SU-DHL-6 (cell line): Measurements from ENCODE around the gene CRYBG2.

Experiments
- H2AFZ ChIP-seq: fragments of 200-600 bp; sonication (generic); 2 replicates; pipeline ENCODE4 v1.6.1; 2014; ENCODE audit warnings: low read depth, mild to moderate bottlenecking, moderate library complexity, mixed read lengths, antibody characterized with exemption, low read length; ENCODE audit not compliant: severe bottlenecking
- H3F3A ChIP-seq: fragments of 200-600 bp; shearing (Covaris generic); 2 replicates; pipeline ENCODE4 v1.6.0; 2016; ENCODE audit warnings: antibody characterized with exemption, mild to moderate bottlenecking; ENCODE audit not compliant: insufficient read depth
- H3K27ac ChIP-seq: fragments of 200-600 bp; sonication (generic); 2 replicates; pipeline ENCODE4 v1.5.1; 2016; ENCODE audit warnings: low read depth, mild to moderate bottlenecking, low read length, moderate library complexity, mixed read lengths
- H3K27me3 ChIP-seq: fragments of 200-600 bp; sonication (generic), shearing (Covaris generic); 2 replicates; pipeline ENCODE4 v1.6.0; 2014; ENCODE audit warnings: mild to moderate bottlenecking, low read length
- H3K36me3 ChIP-seq: fragments of 200-600 bp; sonication (generic); 2 replicates; pipeline ENCODE4 v1.6.1; 2014; ENCODE audit warnings: mild to moderate bottlenecking, low read length, mixed read lengths
- H3K4me2 ChIP-seq: fragments of 300-600, 200-600 bp; shearing (Covaris generic), sonication (generic); 2 replicates; pipeline ENCODE4 v1.6.0; 2014; ENCODE audit warnings: low read length, low read depth, mild to moderate bottlenecking; ENCODE audit not compliant: poor library complexity, severe bottlenecking
- H3K4me3 ChIP-seq: fragments of 200-600 bp; sonication (generic); 2 replicates; pipeline ENCODE4 v1.5.1; 2014; ENCODE audit warnings: antibody characterized with exemption, low read length, mild to moderate bottlenecking, mixed read lengths; ENCODE audit not compliant: insufficient read depth, poor library complexity, severe bottlenecking
- H3K79me2 ChIP-seq: fragments of 200-600 bp; sonication (generic); 2 replicates; pipeline ENCODE4 v1.6.1; 2014; ENCODE audit warnings: mild to moderate bottlenecking, low read length, moderate library complexity; ENCODE audit not compliant: insufficient read depth
- H3K9ac ChIP-seq: fragments of 200-600 bp; sonication (generic); 2 replicates; pipeline ENCODE4 v1.7.0; 2014; ENCODE audit warnings: mild to moderate bottlenecking, low read length
- H3K9me2 ChIP-seq: fragments of 200-600 bp; sonication (generic); replicated peaks from 2 replicates; pipeline ENCODE4 v1.6.1; 2014; ENCODE audit warnings: low read length; ENCODE audit not compliant: insufficient read depth
- H3K9me3 ChIP-seq: fragments of 200-600 bp; sonication (generic); 2 replicates; pipeline ENCODE4 v1.6.1; 2014; ENCODE audit warnings: low read length, mixed read lengths; ENCODE audit not compliant: insufficient read depth
- H4K20me1 ChIP-seq: fragments of 200-600 bp; sonication (generic); 2 replicates; pipeline ENCODE4 v1.6.1; 2014; ENCODE audit warnings: low read depth, mild to moderate bottlenecking, antibody characterized with exemption, low read length, moderate library complexity, mixed read lengths
- EZH2phosphoT487 ChIP-seq: fragments of 200-600 bp; sonication (generic), shearing (Covaris generic); conservative IDR thresholded peaks from 2 replicates; pipeline ENCODE4 v1.6.1; 2018; ENCODE audit warnings: mild to moderate bottlenecking, antibody characterized with exemption, low read length, moderate library complexity, mixed read lengths
- TF ChIP-seq, protein P1 (sequence below): fragments of 200-600 bp; sonication (generic); IDR thresholded peaks from one replicate; pipeline ENCODE4 v1.5.1; 2017; ENCODE audit warnings: antibody characterized with exemption, mild to moderate bottlenecking, low read length, moderate library complexity; ENCODE audit not compliant: insufficient read depth, poor library complexity, severe bottlenecking

CRYBG2 gene

DNA sequence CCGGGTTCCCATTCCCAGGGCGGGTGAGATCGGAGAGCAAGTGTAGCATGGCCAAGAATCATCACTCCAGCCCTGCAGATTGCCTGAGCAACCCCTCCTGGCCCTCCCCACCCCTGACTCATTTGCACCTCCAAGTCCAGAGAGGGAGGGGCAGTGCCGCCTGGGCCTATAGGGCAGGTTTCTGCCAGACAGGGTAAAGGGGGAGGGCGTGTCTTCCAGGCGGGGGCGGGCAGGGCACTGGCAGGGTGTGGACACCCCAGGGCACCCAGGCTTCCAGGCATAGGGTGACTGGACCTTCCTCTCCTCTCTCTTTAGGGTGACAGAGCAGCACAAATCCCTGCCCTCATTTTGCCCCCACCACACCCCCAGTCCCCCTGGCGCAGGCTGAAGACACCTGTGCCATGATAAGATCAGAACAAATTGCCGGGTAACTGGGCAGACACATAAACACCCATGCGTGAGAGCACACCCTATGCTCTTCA is 3.2 kb upstream of the CRYBG2 start:
- Histone ChIP-seq H3K9me3 (no peaks in the 10 kb centered on the region), H3K79me2 (no peaks in the 10 kb centered on the region), H3K4me3 (no peak overlapping the region), H3K36me3 (no peaks in the 10 kb centered on the region), H3K27me3 (no peaks in the 10 kb centered on the region), H3K27ac (no peak overlapping the region), H3F3A (no peaks in the 10 kb centered on the region), H2AFZ (no peak overlapping the region), H3K4me2 (no peak overlapping the region), H3K9me2 (no peaks in the 10 kb centered on the region), H3K9ac (no peak overlapping the region), H4K20me1 (no peaks in the 10 kb centered on the region)
- TF ChIP-seq, protein P1, sequence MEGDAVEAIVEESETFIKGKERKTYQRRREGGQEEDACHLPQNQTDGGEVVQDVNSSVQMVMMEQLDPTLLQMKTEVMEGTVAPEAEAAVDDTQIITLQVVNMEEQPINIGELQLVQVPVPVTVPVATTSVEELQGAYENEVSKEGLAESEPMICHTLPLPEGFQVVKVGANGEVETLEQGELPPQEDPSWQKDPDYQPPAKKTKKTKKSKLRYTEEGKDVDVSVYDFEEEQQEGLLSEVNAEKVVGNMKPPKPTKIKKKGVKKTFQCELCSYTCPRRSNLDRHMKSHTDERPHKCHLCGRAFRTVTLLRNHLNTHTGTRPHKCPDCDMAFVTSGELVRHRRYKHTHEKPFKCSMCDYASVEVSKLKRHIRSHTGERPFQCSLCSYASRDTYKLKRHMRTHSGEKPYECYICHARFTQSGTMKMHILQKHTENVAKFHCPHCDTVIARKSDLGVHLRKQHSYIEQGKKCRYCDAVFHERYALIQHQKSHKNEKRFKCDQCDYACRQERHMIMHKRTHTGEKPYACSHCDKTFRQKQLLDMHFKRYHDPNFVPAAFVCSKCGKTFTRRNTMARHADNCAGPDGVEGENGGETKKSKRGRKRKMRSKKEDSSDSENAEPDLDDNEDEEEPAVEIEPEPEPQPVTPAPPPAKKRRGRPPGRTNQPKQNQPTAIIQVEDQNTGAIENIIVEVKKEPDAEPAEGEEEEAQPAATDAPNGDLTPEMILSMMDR = no peak
- no peak for TF ChIP-seq EZH2phosphoT487

DNA sequence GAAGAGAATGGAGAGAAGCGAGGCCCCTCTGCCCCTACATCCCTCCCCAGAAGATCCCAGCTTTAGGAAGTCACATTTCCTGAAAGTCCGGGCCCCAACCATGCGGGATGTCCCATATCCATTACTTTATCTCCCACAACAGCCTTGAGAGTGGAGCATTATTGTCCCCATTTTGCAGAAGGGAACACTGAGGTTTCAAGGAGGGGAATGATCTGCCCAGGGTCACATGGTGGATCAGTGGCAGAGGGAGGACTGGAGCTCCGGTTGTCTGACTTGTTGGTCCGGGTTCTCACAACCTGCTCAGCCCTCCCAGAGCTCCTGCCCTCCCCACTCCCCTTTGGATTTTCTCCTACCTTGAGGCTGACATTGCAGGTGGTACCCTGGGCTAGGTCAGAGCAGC is 2.2 kb upstream of the CRYBG2 start:
- Histone ChIP-seq H3K4me3 (no peak overlapping the region), H3K4me2 (no peak overlapping the region), H3K36me3 (no peaks in the 10 kb centered on the region), H3K9ac (no peak overlapping the region), H2AFZ (no peak overlapping the region), H4K20me1 (no peaks in the 10 kb centered on the region), H3F3A (no peaks in the 10 kb centered on the region), H3K27ac (no peak overlapping the region), H3K27me3 (no peaks in the 10 kb centered on the region), H3K79me2 (no peaks in the 10 kb centered on the region), H3K9me3 (no peaks in the 10 kb centered on the region), H3K9me2 (no peaks in the 10 kb centered on the region)
- TF ChIP-seq, protein P1 = no peak
- TF ChIP-seq EZH2phosphoT487 = no peak

DNA sequence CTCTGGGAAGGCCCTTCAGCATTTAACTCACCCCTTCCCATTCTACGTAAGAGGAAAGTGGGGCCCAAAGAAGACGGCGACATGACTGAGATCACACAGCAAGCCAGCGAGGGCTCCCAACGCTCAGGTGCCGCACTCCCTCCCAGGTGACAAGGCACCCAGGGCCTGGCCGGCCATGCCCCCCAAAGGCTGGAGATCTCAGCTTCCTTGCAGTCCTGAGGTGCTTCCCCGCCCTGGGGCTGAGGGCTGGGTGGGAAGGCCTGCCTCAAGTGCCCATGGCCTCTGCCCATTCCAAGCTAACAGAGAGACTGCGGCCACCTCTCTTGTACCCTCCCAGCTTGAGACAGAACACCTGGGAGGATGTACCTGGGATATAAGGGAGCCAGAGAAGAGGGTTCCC is 1.0 kb upstream of the CRYBG2 start:
- no peak overlapping the region for H2AFZ ChIP-seq
- H3K9me3 ChIP-seq = no peaks in the 10 kb centered on the region
- H3K36me3 ChIP-seq = no peaks in the 10 kb centered on the region
- H3K27me3 ChIP-seq = no peaks in the 10 kb centered on the region
- H3K27ac ChIP-seq = no peak overlapping the region
- no peak overlapping the region for H3K4me3 ChIP-seq
- no peak overlapping the region for H3K4me2 ChIP-seq
- H3F3A ChIP-seq = no peaks in the 10 kb centered on the region
- TF ChIP-seq, protein P1 = no peak
- no peak for TF ChIP-seq EZH2phosphoT487
- H3K79me2 ChIP-seq = no peaks in the 10 kb centered on the region
- H3K9ac ChIP-seq = no peak overlapping the region
- H3K9me2 ChIP-seq = no peaks in the 10 kb centered on the region
- no peaks in the 10 kb centered on the region for H4K20me1 ChIP-seq
